BLaER1 treated with 17β-estradiol and CSF1 and Interleukin-3, amounts not matched to agents 10 nM and 100 nM (cell line): ENCODE data around the gene PCGF2.
A peak's percentile ranks its signal among the peaks of the same experiment; 100 is the strongest.

ENCODE experiments used
- H3K27ac ChIP-seq, 11 experiments: shearing (Covaris generic); formaldehyde crosslinking; 2 replicates each; pipeline ENCODE4 v1.8.1; 2022
- H3K27me3 ChIP-seq, 11 experiments: shearing (Covaris generic); formaldehyde crosslinking; 2 replicates each; pipeline ENCODE4 v1.8.1; 2022
- H3K36me3 ChIP-seq, 11 experiments: shearing (Covaris generic); formaldehyde crosslinking; 2 replicates each; pipeline ENCODE4 v1.8.1; 2022
- H3K4me1 ChIP-seq, 10 experiments: shearing (Covaris generic); formaldehyde crosslinking; 2 replicates each; pipeline ENCODE4 v1.8.1; 2022
- H3K4me2 ChIP-seq, 11 experiments: shearing (Covaris generic); formaldehyde crosslinking; 2 replicates each; pipeline ENCODE4 v1.8.1; 2022
- H3K4me3 ChIP-seq, 10 experiments: shearing (Covaris generic); formaldehyde crosslinking; 2 replicates each; pipeline ENCODE4 v1.8.1; 2022
- H3K9ac ChIP-seq, 11 experiments: shearing (Covaris generic); formaldehyde crosslinking; 2 replicates each; pipeline ENCODE4 v1.8.1; 2022
- H3K9me3 ChIP-seq, 11 experiments: shearing (Covaris generic); formaldehyde crosslinking; replicated peaks in 1 of 11; 2 replicates each; pipeline ENCODE4 v1.8.1; 2022
- H4K20me1 ChIP-seq, 11 experiments: shearing (Covaris generic); formaldehyde crosslinking; 2 replicates each; pipeline ENCODE4 v1.8.1; 2022
- Cebpa-rat ChIP-seq, 11 experiments: shearing (Covaris generic); IDR thresholded peaks; 2 replicates each; pipeline ENCODE4 v1.8.1; 2022

PCGF2 gene

GRCh38 chr17:38741921-38742410 lies 6.2 kb downstream of the PCGF2 start:
- Histone ChIP-seq H3K36me3 (peaks cover 0 to 24% (median 0%) of the 10 kb centered on the region in 11 experiments; a peak in 6 of 22 replicates), H3K9me3 (no peaks in the 10 kb centered on the region), H3K4me2 (peak overlapping the region; percentile 13 to 98 (median 69); a peak in 19 of 22 replicates), H3K27me3 (peaks cover 0 to 2% (median under 1%) of the 10 kb centered on the region in 11 experiments; a peak in 8 of 22 replicates), H3K27ac (peak overlapping the region in 6 of 11 experiments; percentile 3 to 61 (median 42); a peak in 4 of 22 replicates), H4K20me1 (peaks cover 0 to 49% (median 0%) of the 10 kb centered on the region in 11 experiments; a peak in 6 of 22 replicates), H3K9ac (peak overlapping the region in 5 of 11 experiments; percentile 16 to 54 (median 30); a peak in 6 of 22 replicates), H3K4me3 (no peak overlapping the region), H3K4me1 (peaks cover 24 to 95% (median 86%) of the 10 kb centered on the region in 10 experiments)
- TF ChIP-seq Cebpa-rat (IDR thresholded peaks at IDR 0.05), result no peak

DNA sequence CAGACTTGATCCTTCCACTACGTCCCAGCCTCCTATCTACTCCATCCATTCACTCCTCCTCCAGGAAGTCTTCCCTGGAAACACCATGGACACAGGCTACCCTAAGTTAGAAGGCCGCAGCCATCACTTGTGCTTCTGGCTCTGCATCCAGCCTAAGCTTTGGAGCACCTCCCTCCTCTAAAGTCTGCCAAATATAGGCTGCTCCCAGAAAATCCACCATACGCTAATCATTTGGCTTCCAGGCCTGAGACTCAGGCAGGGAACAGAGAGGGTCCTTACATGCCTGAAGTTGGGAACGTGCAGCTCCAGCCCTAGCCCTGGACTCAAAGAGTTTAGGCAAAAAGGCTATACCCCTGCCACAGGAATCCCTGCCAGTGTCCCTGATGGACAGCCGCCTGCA lies 6.7 kb downstream of the PCGF2 start:
- Histone ChIP-seq H3K9me3 (no peaks in the 10 kb centered on the region), H3K4me2 (peak overlapping the region; percentile 13 to 98 (median 69); a peak in 19 of 22 replicates), H3K4me3 (no peak overlapping the region), H3K4me1 (peaks cover 19 to 93% (median 81%) of the 10 kb centered on the region in 10 experiments), H3K9ac (peak overlapping the region in 5 of 11 experiments; percentile 16 to 55 (median 51); a peak in 8 of 22 replicates), H3K27ac (peak overlapping the region in 6 of 11 experiments; percentile 27 to 61 (median 48); a peak in 6 of 22 replicates), H4K20me1 (peaks cover 0 to 52% (median 0%) of the 10 kb centered on the region in 11 experiments; a peak in 6 of 22 replicates), H3K27me3 (no peaks in the 10 kb centered on the region), H3K36me3 (peaks cover 0 to 27% (median 0%) of the 10 kb centered on the region in 11 experiments; a peak in 6 of 22 replicates)
- no peak for TF ChIP-seq Cebpa-rat (IDR thresholded peaks at IDR 0.05)

- Histone ChIP-seq H3K4me3 (no peak overlapping the region), H3K36me3 (peaks cover 0 to 33% (median 0%) of the 10 kb centered on the region in 11 experiments; a peak in 8 of 22 replicates), H3K9ac (peak overlapping the region in 8 of 11 experiments; percentile 26 to 55 (median 38); a peak in 12 of 22 replicates), H3K4me1 (peaks cover 13 to 93% (median 78%) of the 10 kb centered on the region in 10 experiments), H3K9me3 (no peaks in the 10 kb centered on the region), H3K27ac (peak overlapping the region in 8 of 11 experiments; percentile 44 to 61 (median 54); a peak in 13 of 22 replicates), H3K27me3 (no peaks in the 10 kb centered on the region), H3K4me2 (peak overlapping the region; percentile 13 to 98 (median 69); a peak in 21 of 22 replicates), H4K20me1 (peaks cover 0 to 56% (median 2%) of the 10 kb centered on the region in 11 experiments; a peak in 9 of 22 replicates)
- TF ChIP-seq Cebpa-rat (IDR thresholded peaks at IDR 0.05), result no peak
Observed at GRCh38 chr17:38740806-38741205, 7.3 kb downstream of the PCGF2 start.

DNA sequence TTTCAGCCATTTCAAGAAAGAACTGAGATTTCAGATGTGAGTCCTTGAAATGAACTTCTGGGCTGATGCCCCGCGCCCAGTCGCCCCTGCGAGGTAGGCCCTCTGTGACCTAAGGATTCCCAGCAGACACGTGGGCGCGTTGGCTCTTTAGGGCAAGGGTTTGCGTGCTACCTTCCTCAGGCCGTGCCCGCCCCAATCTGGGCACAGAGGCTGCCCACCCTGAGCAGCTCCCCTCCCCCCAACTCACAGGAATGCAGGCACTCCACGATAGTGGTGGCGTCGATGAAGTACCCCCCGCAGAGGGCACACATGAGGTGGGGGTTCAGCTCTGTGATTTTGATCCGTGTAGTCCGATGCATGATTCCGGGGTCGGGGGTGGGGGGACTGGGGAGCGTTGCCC lies 8.1 kb downstream of the PCGF2 start:
- Histone ChIP-seq H3K4me2 (peak overlapping the region in 6 of 11 experiments; percentile 14 to 96 (median 72); a peak in 8 of 22 replicates), H3K27ac (no peak overlapping the region), H3K9ac (no peak overlapping the region), H4K20me1 (peaks cover 0 to 58% (median 9%) of the 10 kb centered on the region in 11 experiments; a peak in 11 of 22 replicates), H3K36me3 (peaks cover 0 to 39% (median 0%) of the 10 kb centered on the region in 11 experiments; a peak in 9 of 22 replicates), H3K4me1 (peaks cover 7 to 91% (median 76%) of the 10 kb centered on the region in 10 experiments), H3K9me3 (no peaks in the 10 kb centered on the region), H3K27me3 (no peaks in the 10 kb centered on the region), H3K4me3 (no peak overlapping the region)
- TF ChIP-seq Cebpa-rat (IDR thresholded peaks at IDR 0.05), result no peak

GRCh38 chr17:38739305-38739704 lies 8.8 kb downstream of the PCGF2 start:
- Histone ChIP-seq H3K4me1 (peaks cover 12 to 91% (median 74%) of the 10 kb centered on the region in 10 experiments), H3K9me3 (no peaks in the 10 kb centered on the region), H3K36me3 (peaks cover 0 to 43% (median under 1%) of the 10 kb centered on the region in 11 experiments; a peak in 11 of 22 replicates), H3K4me2 (no peak overlapping the region), H3K9ac (no peak overlapping the region), H3K27ac (no peak overlapping the region), H3K27me3 (no peaks in the 10 kb centered on the region), H4K20me1 (peaks cover 0 to 64% (median 14%) of the 10 kb centered on the region in 11 experiments; a peak in 16 of 22 replicates), H3K4me3 (no peak overlapping the region)
- TF ChIP-seq Cebpa-rat (IDR thresholded peaks at IDR 0.05), result no peak

GRCh38 chr17:38738686-38739085 lies 9.4 kb downstream of the PCGF2 start:
- Histone ChIP-seq H3K27ac (no peak overlapping the region), H3K4me1 (peaks cover 18 to 91% (median 74%) of the 10 kb centered on the region in 10 experiments), H4K20me1 (peaks cover 0 to 65% (median 15%) of the 10 kb centered on the region in 11 experiments; a peak in 16 of 22 replicates), H3K36me3 (peaks cover 0 to 50% (median 4%) of the 10 kb centered on the region in 11 experiments; a peak in 12 of 22 replicates), H3K9me3 (no peaks in the 10 kb centered on the region), H3K4me3 (no peak overlapping the region), H3K9ac (no peak overlapping the region), H3K27me3 (no peaks in the 10 kb centered on the region), H3K4me2 (peak overlapping the region in 7 of 11 experiments; percentile 51 to 74 (median 64); a peak in 12 of 22 replicates)
- TF ChIP-seq Cebpa-rat (IDR thresholded peaks at IDR 0.05), result no peak

- no peak for TF ChIP-seq Cebpa-rat (IDR thresholded peaks at IDR 0.05)
- peaks cover 2 to 55% (median 6%) of the 10 kb centered on the region in 11 experiments; a peak in 15 of 22 replicates for H3K36me3 ChIP-seq
Observed at GRCh38 chr17:38738007-38738662, 10.0 kb downstream of the PCGF2 start.

DNA sequence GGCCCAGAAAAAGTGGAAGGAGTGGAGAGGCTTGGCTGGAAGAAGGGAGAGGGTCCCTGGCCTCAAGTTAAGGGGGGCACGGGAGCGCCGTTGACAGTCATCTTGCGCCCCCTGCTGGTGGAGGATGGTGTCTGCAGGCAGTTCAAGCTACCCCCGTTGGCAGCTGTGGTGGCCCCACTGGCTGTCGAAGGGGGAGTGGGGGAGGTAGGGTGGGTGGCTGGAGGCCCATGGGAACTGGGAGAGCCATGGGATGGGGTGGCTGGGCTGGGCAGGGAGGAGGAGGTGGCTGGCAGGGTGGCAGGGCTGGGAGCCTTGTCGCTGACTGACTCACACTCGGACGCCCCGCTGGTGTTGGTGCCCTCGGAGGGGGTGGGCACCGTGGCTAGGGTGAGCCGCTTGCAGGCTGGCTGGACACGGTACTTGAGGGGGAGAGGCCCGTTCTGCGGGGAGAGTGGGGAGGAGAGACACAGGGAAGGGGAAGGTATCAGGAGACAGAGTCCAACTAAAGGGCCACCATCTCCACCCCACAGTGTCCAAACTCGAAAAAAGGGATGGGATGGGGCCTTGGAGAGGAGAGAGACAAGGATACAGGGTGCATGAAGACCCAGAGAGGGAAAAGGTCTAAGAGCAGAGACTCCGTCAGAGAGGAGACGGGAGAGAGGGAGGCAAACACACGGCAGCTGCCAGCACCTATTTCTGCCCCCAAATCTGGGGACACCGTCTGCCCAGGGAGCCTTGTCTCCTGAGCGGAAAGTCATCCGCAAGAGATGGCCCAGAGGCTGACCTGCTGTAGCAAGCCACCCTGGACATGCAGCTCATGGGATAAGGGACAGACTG lies 12.8 kb downstream of the PCGF2 start:
- no peaks in the 10 kb centered on the region for H3K27me3 ChIP-seq
- no peak overlapping the region for H3K4me3 ChIP-seq
- peaks cover 6 to 65% (median 15%) of the 10 kb centered on the region in 11 experiments; a peak in 16 of 22 replicates for H3K36me3 ChIP-seq
- H4K20me1 ChIP-seq, result peaks cover 7 to 67% (median 33%) of the 10 kb centered on the region in 11 experiments; a peak in 17 of 22 replicates
- H3K4me2 ChIP-seq, result peak overlapping the region in 10 of 11 experiments; percentile 7 to 45 (median 24); a peak in 9 of 22 replicates
- H3K4me1 ChIP-seq, result peaks cover 41 to 91% (median 73%) of the 10 kb centered on the region in 10 experiments
- H3K27ac ChIP-seq, result no peak overlapping the region
- TF ChIP-seq Cebpa-rat (IDR thresholded peaks at IDR 0.05), result no peak
- H3K9ac ChIP-seq, result peak overlapping the region in 7 of 11 experiments; percentile 2 to 48 (median 15); a peak in 6 of 22 replicates
- H3K9me3 ChIP-seq, result no peaks in the 10 kb centered on the region

More at GRCh38 chr17:38738007-38738662, 10.0 kb downstream of the PCGF2 start:
- Histone ChIP-seq H3K4me3 (no peak overlapping the region), H4K20me1 (peaks cover 5 to 65% (median 21%) of the 10 kb centered on the region in 11 experiments; a peak in 17 of 22 replicates), H3K4me1 (peaks cover 23 to 91% (median 74%) of the 10 kb centered on the region in 10 experiments), H3K4me2 (peak overlapping the region in 8 of 11 experiments; percentile 5 to 74 (median 60); a peak in 14 of 22 replicates), H3K27me3 (no peaks in the 10 kb centered on the region), H3K9ac (no peak overlapping the region), H3K9me3 (no peaks in the 10 kb centered on the region), H3K27ac (no peak overlapping the region)
